HFF-Myc (cell line): Measurements from ENCODE around the gene PNPLA2.

Source experiments
- DNase-seq: peaks from one replicate; pipeline ENCODE4 v3.0.0-alpha.2; 2011; ENCODE audit warnings: low read depth; ENCODE audit errors: extremely low read depth
- H3K4me3 ChIP-seq: replicated peaks from 2 replicates; pipeline ENCODE4 v1.5.1; 2011; ENCODE audit warnings: low read depth, mild to moderate bottlenecking, control low read depth, low read length
- TF ChIP-seq, protein P1 (sequence below): IDR thresholded peaks from 2 replicates; pipeline ENCODE4 v1.5.1; 2012; ENCODE audit warnings: mild to moderate bottlenecking, low read depth, low read length, control low read depth; ENCODE audit errors: missing control alignments

The PNPLA2 gene

DNA sequence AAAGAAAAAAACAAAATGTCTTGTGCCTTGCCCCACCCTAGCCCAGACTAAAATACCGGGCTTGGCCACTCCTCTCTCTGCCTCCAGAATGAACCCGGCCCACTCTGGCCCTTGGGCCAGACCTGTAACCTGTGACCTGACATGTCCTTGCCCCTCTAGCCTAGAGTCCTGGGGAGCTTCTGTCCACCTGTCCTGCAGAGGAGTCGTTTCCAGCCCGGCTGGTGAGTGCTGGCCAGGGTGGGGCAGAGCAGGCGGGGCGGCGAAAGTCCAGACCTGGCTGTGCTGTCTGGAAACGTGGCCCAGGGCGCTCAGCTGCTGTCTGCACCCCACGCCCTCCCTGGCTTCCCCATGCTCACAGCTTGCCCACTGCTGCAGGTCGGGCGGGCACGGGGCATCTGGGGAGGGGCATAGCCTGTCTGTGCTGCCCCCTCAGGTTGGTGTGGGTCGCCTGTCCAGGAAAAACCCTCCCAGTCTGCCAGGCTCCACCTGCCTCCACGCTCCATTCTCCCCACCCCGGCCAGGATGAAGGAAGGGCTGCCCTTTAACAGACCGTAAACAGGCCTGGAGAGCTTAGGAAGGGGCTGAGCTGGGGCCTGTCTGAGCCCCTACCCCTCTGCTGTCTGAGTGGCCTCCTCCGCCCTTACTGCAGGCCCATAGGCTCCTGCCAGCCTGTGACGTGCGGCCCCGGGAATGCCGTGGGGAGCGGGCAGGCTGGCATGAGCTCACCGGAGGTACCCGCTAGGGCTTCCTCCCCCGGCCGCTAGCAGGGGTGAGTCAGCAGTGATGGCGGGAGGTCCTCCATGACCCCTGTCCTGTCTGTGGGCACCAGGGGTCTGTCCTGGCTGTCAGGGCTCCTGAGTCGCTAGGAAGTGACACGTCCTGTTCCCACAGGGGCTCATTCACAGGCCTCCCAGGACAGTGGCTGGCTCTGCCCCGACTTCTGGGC is 15.9 kb downstream of the PNPLA2 start:
- TF ChIP-seq, protein P1, sequence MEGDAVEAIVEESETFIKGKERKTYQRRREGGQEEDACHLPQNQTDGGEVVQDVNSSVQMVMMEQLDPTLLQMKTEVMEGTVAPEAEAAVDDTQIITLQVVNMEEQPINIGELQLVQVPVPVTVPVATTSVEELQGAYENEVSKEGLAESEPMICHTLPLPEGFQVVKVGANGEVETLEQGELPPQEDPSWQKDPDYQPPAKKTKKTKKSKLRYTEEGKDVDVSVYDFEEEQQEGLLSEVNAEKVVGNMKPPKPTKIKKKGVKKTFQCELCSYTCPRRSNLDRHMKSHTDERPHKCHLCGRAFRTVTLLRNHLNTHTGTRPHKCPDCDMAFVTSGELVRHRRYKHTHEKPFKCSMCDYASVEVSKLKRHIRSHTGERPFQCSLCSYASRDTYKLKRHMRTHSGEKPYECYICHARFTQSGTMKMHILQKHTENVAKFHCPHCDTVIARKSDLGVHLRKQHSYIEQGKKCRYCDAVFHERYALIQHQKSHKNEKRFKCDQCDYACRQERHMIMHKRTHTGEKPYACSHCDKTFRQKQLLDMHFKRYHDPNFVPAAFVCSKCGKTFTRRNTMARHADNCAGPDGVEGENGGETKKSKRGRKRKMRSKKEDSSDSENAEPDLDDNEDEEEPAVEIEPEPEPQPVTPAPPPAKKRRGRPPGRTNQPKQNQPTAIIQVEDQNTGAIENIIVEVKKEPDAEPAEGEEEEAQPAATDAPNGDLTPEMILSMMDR: no peak
- H3K4me3 ChIP-seq: peak overlapping the region; percentile 72
- DNase-seq: no peak

DNA sequence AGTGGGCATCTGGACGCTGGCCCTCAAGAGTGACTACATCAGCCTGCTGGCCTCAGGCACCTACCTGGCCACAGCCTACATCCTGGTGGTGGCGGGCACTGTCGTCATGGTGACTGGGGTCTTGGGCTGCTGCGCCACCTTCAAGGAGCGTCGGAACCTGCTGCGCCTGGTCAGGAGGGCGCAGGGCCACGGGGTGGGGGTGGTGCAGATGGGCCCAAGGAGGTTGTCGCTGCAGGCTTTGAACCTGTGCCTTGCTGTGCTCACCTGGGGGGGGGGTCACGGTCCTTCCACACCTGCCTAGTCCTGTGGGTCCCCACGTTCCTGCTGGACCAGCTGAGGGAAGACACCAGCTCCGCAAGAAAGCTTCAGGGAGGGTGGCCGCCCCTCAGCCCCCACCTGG is 17.6 kb downstream of the PNPLA2 start:
- TF ChIP-seq, protein P1: no peak
- no peak for DNase-seq
- H3K4me3 ChIP-seq: no peak overlapping the region

DNA sequence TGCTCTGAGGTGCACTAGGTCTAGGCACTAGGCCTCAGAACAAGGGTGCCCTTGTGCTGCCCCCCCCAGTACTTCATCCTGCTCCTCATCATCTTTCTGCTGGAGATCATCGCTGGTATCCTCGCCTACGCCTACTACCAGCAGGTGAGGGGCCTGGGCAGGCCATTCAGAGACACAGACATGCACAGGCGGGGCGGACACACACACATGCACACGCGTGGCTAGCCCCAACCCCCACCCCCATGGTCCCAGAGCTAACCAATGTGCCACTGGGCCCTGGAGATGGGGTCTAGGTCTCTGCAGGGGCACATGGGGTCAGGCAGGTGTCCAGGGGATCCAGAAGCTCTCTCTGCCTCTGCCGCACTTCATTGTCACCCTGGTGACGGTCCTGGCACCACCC is 18.0 kb downstream of the PNPLA2 start:
- no peak for DNase-seq
- TF ChIP-seq, protein P1: no peak
- no peak overlapping the region for H3K4me3 ChIP-seq

DNA sequence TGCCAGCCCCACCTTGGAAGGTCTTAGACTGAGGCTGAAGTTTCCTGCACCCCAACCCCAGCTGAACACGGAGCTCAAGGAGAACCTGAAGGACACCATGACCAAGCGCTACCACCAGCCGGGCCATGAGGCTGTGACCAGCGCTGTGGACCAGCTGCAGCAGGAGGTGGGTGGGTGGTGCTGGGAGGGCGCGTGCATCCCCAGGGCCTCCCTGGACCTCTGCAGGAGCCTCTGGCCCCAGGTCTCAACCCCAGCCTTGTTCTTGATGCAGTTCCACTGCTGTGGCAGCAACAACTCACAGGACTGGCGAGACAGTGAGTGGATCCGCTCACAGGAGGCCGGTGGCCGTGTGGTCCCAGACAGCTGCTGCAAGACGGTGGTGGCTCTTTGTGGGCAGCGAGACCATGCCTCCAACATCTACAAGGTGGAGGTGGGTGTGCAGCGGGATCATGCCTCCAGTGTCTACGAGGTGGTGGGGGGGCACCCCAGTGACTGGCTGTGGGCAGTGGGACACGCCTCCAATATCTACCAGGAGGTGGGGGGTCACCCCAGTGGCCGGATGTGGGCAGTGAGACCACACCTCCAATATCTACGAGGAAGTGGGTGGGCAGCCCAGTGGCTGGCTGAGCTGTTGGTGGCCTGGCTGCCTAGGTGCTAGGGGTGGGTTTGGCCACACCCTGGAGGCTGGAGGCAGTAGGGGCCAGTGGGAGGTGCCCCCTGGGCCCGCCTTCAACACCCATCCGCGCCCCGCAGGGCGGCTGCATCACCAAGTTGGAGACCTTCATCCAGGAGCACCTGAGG is 18.7 kb downstream of the PNPLA2 start:
- TF ChIP-seq, protein P1: no peak
- DNase-seq: no peak
- H3K4me3 ChIP-seq: no peak overlapping the region

DNA sequence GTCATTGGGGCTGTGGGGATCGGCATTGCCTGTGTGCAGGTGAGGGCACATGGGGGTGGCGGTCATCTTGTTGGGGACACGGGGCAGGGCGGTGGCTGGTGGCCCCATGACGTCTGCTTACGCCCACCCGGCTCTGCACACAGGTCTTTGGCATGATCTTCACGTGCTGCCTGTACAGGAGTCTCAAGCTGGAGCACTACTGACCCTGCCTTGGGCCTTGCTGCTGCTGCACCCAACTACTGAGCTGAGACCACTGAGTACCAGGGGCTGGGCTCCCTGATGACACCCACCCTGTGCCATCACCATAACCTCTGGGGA is 19.2 kb downstream of the PNPLA2 start:
- no peak overlapping the region for H3K4me3 ChIP-seq
- TF ChIP-seq, protein P1: no peak
- DNase-seq: no peak

DNA sequence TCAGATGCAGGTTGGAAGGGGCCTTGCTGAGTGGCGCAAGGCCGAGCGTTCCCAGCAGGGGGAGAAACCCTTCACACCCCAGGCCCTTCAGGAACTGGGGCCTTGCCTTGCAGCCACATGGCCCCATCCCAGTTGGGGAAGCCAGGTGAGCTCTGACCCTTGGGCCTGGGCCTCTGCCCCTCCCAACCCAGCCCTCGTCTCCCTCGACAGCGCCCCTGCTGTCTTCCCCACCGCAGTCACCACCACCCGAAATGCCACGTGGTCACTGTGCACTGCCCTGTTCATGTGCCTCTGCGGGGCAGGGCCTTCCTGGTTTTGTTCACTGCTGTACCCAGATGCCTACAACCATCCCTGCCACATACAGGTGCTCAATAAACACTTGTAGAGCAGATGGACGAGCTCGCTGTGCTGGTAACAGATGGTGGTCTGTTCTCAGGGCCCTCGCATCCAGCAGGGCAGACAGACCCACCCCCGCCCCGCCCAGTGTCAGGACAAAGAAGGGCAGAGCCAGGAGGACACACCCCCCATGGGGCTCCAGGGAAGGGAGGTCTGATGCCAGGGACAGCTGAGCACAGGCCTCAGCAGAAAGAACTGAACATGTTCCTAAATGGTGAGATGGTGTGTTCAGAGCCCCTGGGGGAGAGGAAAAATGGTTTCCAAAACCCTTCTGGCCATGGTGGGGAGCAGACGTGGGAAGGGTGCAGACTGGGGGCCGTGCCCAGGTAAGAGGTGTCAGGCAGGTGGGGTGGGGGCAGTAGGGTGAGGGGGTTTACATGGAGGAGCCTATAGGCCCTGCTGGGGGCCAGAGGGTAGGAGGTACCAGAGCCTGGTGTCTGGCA is 19.9 kb downstream of the PNPLA2 start:
- TF ChIP-seq, protein P1: peak; percentile 21
- no peak overlapping the region for H3K4me3 ChIP-seq
- DNase-seq: no peak
